ENCODE data around the gene TGFBR3. TPM values are rescaled to one million over a fixed set of nuclear protein-coding genes. Genes with fewer than 3 reads are reported as not detected.

The TGFBR3 gene
- total RNA-seq, 2 experiments from 2014 or later = 5.5 to 7.5 TPM

DNA sequence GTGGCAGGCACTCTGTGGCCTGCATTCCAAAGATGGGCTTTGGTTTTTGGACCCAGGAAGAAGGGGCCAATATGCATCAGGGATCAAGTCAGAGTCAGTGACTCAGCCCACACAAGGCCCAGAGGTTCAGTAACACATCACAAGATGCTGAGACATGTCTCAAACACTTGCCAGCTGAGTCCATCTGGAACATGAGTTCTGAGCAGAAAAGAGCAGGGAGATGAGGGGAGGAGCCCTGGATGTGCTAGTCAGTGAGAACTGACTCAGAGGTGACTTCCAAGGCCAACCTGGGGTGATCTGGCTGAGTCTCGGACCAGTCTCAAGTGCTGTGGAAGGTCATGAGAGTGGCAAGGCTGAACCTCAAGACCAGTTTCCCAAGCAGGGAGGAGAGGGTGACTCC, 235.2 kb downstream of the TGFBR3 start:
- DNase-seq (no peak), ATAC-seq (no peak)
- no peaks in the 10 kb centered on the region for H3K9me3 Mint-ChIP-seq
- ChIA-PET CTCF (no interaction called here), POLR2A (interaction anchor here (1.3 kb wide), 1 partner anchor 11 kb away, joined by 4 read pairs; no protein-coding TSS in a partner anchor)
- peaks cover 5% of the 10 kb centered on the region for H3K4me1 Mint-ChIP-seq (ENCODE audit: low read depth)
- intact Hi-C loops (cut with micrococcal nuclease) = no loop called here
- H3K27me3 Mint-ChIP-seq = no peaks in the 10 kb centered on the region
- no peak overlapping the region for H3K4me3 Mint-ChIP-seq
- TF ChIP-seq CTCF (IDR thresholded peaks at IDR 0.05) = no peak
- H3K36me3 Mint-ChIP-seq (ENCODE audit: low read depth) = no peaks in the 10 kb centered on the region
- no peak overlapping the region for H3K27ac Mint-ChIP-seq

DNA sequence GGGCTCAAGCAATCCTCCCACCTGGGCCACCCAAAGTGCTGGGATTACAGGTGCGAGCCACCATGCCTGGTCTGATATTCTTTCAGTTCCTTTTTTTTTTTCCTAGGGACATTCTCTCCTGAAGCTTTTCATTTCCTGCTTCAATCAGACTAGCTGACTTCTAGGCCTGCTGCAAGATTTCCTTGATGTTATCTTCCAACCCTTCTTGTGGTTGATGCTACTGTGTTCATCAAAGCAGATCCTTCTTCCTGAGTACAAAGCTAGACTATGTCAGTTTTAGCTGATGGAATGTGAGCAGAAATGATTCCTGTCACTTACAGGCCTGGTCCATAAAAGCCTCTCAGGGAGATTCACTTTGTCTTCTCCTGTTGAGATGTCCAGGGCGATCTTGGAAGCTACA, 238.9 kb downstream of the TGFBR3 start:
- H3K27me3 Mint-ChIP-seq = no peaks in the 10 kb centered on the region
- no peaks in the 10 kb centered on the region for H3K36me3 Mint-ChIP-seq (ENCODE audit: low read depth)
- TF ChIP-seq CTCF (IDR thresholded peaks at IDR 0.05) = no peak
- H3K4me3 Mint-ChIP-seq = no peak overlapping the region
- no peak overlapping the region for H3K27ac Mint-ChIP-seq
- DNase-seq = no peak
- intact Hi-C loops (cut with micrococcal nuclease) = no loop called here
- H3K4me1 Mint-ChIP-seq (ENCODE audit: low read depth) = peaks cover 5% of the 10 kb centered on the region
- no peaks in the 10 kb centered on the region for H3K9me3 Mint-ChIP-seq
- CTCF ChIA-PET = interaction anchor here (1.1 kb wide), 1 partner anchor 10 kb away, joined by 3 read pairs; no protein-coding TSS in a partner anchor
- no peak for ATAC-seq
- POLR2A ChIA-PET = no interaction called here

DNA sequence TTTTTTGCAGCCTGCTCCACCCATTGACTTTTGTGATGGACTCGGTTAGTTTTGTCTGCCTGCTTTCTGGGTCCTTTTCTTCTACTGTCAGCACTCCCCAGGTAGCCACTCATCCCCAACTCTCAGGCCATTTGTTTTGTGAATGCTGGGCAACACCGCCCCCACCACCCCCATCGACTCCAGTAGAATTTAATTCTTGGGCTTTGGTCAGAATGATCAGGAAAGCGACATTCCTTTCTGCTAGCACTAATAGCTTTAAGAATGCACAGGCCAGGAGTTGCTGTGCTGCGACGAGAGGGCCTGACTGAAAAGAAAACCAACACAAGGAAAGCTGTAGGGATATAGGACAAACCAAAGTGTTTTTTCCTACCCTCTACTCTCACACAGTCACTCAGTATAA, 240.9 kb downstream of the TGFBR3 start:
- ATAC-seq = no peak
- DNase-seq = no peak
- Mint-ChIP-seq H3K4me1 (ENCODE audit: low read depth) (peaks cover 5% of the 10 kb centered on the region), H3K27me3 (peaks cover 2% of the 10 kb centered on the region), H3K4me3 (no peak overlapping the region), H3K36me3 (ENCODE audit: low read depth) (no peaks in the 10 kb centered on the region), H3K27ac (no peak overlapping the region), H3K9me3 (peaks cover 8% of the 10 kb centered on the region)
- CTCF ChIA-PET = interaction anchor here (0.6 kb wide), 1 partner anchor 19 kb away, joined by 3 read pairs; no protein-coding TSS in a partner anchor
- intact Hi-C loops (cut with micrococcal nuclease) = no loop called here
- POLR2A ChIA-PET = no interaction called here
- no peak for TF ChIP-seq CTCF (IDR thresholded peaks at IDR 0.05)

DNA sequence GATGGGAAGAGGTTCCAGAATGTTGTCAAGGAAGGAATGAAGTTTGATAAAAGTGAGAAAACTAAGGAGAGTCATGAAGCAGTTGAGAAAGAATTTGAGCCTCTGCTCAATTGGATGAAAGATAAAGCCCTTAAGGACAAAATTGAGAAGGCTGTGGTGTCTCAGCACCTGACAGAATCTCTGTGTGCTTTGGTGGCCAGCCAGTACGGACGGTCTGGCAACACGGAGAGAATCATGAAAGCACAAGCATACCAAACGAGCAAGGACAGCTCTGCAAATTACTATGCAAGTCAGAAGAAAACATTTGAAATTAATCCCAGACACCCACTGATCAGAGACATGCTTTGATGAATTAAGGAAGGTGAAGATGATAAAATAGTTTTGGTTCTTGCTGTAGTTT, 242.5 kb downstream of the TGFBR3 start:
- H3K4me3 Mint-ChIP-seq = no peak overlapping the region
- H3K4me1 Mint-ChIP-seq (ENCODE audit: low read depth) = peaks cover 5% of the 10 kb centered on the region
- peaks cover 10% of the 10 kb centered on the region for H3K9me3 Mint-ChIP-seq
- intact Hi-C loops (cut with micrococcal nuclease) = no loop called here
- CTCF ChIA-PET = no interaction called here
- H3K27ac Mint-ChIP-seq = no peak overlapping the region
- TF ChIP-seq CTCF (IDR thresholded peaks at IDR 0.05) = no peak
- POLR2A ChIA-PET = no interaction called here
- ATAC-seq = no peak
- H3K27me3 Mint-ChIP-seq = peaks cover 2% of the 10 kb centered on the region
- H3K36me3 Mint-ChIP-seq (ENCODE audit: low read depth) = no peaks in the 10 kb centered on the region
- DNase-seq = no peak

DNA sequence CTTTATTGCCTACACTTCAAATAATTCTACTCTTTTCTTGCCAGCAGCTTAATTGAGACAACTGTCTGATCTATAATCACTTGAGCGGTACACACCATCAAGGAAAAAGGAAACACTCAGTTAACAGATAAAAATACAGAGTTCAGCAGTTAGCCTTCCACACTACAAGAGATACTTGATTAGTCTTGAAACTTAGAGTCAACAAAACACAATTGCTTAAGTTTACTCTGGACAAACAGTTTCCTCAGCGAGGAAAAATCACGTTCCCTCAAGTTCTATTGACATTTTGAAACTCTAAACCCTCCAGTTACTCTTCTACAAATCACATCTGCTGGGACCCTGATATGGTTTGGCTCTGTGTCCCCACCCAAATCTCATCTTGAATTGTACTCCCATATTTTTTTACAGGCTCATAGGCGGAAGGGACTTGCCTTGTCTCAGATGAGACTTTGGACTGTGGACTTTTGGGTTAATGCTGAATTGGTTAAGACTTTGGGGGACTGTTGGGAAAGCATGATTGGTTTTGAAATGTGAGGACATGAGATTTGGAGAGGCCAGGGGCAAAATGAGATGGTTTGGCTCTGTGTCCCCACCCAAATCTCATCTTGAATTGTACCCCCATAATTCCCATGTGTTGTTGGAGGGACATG, 244.9 kb downstream of the TGFBR3 start:
- peaks cover 2% of the 10 kb centered on the region for H3K27me3 Mint-ChIP-seq
- ATAC-seq (no peak), DNase-seq (no peak)
- H3K4me1 Mint-ChIP-seq (ENCODE audit: low read depth) = no peaks in the 10 kb centered on the region
- CTCF ChIA-PET = no interaction called here
- no peaks in the 10 kb centered on the region for H3K36me3 Mint-ChIP-seq (ENCODE audit: low read depth)
- intact Hi-C loops (cut with micrococcal nuclease) = no loop called here
- POLR2A ChIA-PET = no interaction called here
- no peak overlapping the region for H3K27ac Mint-ChIP-seq
- no peak overlapping the region for H3K4me3 Mint-ChIP-seq
- no peak for TF ChIP-seq CTCF (IDR thresholded peaks at IDR 0.05)
- H3K9me3 Mint-ChIP-seq = peaks cover 10% of the 10 kb centered on the region

Data from activated CD8-positive, alpha-beta T cell treated with anti-CD3 and anti-CD28 coated beads for 36 hours (primary cell).